ENCODE data around the gene KIF26B. TPM values are rescaled to one million over a fixed set of nuclear protein-coding genes. Genes with fewer than 3 reads are reported as not detected.

Gene KIF26B
- total RNA-seq, 1 donor from 2014 or later, result 3.4 TPM

DNA sequence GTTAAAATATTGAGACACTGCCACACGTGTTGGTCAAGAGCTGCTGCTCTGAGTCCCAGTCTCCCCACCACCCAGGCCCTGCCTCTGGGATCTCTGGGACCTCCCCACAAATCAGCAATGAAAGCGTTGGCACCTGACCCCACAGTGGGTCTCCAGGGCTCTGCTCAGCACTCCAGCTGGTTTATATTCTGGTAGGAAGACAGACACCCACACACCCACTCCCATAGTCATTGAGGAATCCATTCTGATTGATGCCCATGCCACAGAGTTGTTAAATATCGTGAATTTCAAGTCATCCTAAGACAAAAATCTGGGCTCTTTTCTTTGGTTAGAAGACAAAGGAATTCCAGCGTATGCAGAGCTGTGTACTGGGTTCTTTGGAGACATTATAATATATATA, 91.6 kb downstream of the KIF26B start:
- TF ChIP-seq, protein P1, sequence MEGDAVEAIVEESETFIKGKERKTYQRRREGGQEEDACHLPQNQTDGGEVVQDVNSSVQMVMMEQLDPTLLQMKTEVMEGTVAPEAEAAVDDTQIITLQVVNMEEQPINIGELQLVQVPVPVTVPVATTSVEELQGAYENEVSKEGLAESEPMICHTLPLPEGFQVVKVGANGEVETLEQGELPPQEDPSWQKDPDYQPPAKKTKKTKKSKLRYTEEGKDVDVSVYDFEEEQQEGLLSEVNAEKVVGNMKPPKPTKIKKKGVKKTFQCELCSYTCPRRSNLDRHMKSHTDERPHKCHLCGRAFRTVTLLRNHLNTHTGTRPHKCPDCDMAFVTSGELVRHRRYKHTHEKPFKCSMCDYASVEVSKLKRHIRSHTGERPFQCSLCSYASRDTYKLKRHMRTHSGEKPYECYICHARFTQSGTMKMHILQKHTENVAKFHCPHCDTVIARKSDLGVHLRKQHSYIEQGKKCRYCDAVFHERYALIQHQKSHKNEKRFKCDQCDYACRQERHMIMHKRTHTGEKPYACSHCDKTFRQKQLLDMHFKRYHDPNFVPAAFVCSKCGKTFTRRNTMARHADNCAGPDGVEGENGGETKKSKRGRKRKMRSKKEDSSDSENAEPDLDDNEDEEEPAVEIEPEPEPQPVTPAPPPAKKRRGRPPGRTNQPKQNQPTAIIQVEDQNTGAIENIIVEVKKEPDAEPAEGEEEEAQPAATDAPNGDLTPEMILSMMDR (IDR thresholded peaks at IDR 0.05), result no peak
- DNase-seq, result no peak
- intact Hi-C loops (cut with DNase I), result no loop called here

DNA sequence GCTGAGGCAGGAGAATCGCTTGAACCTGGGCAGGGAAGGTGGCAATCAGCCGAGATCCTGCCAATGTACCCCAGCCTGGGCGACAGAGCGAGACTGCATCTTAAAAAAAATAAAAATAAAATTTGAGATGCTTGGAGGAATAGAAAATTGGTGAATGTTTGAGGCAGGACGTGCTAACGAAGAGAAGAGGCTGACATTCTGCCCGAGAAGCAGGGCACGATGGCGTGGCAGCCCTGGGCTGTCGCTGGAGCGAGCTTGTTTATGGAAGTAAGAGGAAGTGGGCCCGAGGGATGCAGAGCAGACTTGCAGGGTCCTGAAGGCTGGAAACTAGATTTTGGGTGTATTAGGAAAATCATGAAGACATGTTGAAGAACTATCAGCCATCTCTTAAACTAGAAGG, 92.6 kb downstream of the KIF26B start:
- ATAC-seq, result no peak
- intact Hi-C loops (cut with DNase I), result no loop called here
- H3K36me3 ChIP-seq, result no peaks in the 10 kb centered on the region

More for the DNA sequence above, 91.6 kb downstream of the KIF26B start:
- no peaks in the 10 kb centered on the region for H3K9me3 ChIP-seq
- no peak overlapping the region for H3K4me3 ChIP-seq
- ATAC-seq, result no peak
- no peaks in the 10 kb centered on the region for H3K4me1 ChIP-seq
- no peak overlapping the region for H3K27ac ChIP-seq
- no peaks in the 10 kb centered on the region for H3K36me3 ChIP-seq
- no peaks in the 10 kb centered on the region for H3K27me3 ChIP-seq

DNA sequence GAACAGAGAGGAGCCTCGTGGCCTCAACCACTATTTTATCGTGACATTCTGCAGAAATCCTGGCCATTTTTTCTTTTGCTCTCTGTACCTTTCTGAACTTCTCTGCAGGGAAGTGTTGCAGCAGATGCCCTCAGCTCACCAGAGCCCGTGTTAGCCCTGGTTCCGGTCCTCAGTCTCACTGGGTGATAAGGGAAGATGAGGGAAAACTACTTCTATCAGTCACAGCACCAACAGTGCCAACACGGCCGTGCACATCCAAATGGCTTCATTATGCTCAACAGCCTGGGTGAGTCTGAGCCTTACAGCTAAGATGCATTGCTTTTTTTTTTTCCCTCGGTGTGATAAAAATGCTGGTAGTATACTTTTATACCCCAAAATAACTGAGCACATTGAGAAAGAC, 93.0 kb downstream of the KIF26B start:
- DNase-seq, result no peak
- no peak for ATAC-seq
- Histone ChIP-seq H3K36me3 (no peaks in the 10 kb centered on the region), H3K27ac (no peak overlapping the region), H3K27me3 (no peaks in the 10 kb centered on the region), H3K9me3 (no peaks in the 10 kb centered on the region), H3K4me1 (no peaks in the 10 kb centered on the region), H3K4me3 (no peak overlapping the region)
- TF ChIP-seq, protein P1 (IDR thresholded peaks at IDR 0.05), result no peak
- intact Hi-C loops (cut with DNase I), result no loop called here

More for the DNA sequence above, 92.6 kb downstream of the KIF26B start:
- DNase-seq, result no peak
- TF ChIP-seq, protein P1 (IDR thresholded peaks at IDR 0.05), result no peak
- H3K9me3 ChIP-seq, result no peaks in the 10 kb centered on the region
- H3K27ac ChIP-seq, result no peak overlapping the region
- H3K4me1 ChIP-seq, result no peaks in the 10 kb centered on the region
- no peak overlapping the region for H3K4me3 ChIP-seq
- no peaks in the 10 kb centered on the region for H3K27me3 ChIP-seq

DNA sequence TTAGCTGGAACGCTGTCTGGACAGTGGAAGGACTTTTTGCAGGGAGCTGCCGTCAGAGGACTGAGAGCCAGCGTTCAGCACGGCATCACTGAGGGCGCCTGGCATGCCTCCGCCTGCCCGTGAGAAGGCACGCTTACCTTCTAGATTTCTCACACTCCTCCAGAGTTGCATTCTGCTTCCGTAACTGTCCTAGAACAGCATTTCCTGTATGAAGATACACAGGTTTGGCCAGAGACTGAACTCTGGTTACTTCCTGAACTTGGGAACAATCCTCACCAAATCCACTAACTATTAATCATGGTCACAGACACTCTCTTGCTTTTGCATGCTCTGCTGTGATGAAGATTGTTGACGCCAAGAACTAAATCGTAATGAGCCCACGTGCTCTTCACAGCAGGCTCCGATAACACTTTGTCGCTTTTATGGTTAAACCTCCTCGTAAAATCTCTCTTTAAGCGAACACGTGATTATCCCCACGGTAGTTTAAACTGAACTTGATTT, 93.5 kb downstream of the KIF26B start:
- Histone ChIP-seq H3K27me3 (no peaks in the 10 kb centered on the region), H3K4me3 (no peak overlapping the region), H3K4me1 (no peaks in the 10 kb centered on the region), H3K36me3 (no peaks in the 10 kb centered on the region), H3K9me3 (no peaks in the 10 kb centered on the region), H3K27ac (no peak overlapping the region)
- TF ChIP-seq, protein P1 (IDR thresholded peaks at IDR 0.05), result no peak
- no peak for ATAC-seq
- intact Hi-C loops (cut with DNase I), result no loop called here
- no peak for DNase-seq

DNA sequence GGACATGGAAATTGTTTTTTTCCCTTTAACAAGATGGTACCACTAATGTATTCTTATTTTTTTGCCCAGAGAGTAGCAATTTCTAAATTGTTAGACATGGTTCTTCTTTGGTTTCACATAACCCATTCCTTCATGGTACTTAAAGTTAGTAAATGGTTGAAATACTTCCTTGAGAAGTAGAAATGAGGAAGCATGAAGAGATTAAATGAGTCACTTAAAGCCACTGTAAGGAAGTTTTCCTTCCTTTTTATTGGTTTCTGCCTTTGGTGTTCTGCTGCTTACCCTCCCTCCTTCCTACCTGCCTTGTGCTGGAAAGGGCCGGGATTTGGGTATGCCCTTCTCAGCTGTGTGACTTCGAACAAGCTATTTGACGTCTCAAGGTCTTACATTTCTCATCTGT, 101.0 kb downstream of the KIF26B start:
- TF ChIP-seq, protein P1 (IDR thresholded peaks at IDR 0.05), result no peak

DNA sequence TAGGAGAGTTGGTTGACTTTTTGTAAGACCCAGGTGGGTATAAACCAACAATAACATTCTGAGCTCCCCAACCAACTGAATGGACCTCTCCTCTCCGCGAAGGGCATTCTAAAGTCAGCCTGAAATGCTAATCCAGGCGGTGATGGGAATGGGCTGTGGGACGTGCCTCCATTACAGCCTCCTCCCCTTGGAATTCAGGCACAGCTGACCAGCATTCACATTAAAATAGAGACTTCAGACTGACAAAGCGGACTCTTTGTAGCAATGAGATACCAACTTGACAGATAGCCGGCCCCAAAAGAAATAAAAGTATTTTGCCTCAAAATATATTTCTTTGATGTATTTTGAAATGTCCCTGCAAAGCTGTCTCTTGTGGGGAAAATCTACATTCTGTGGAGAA, 101.7 kb downstream of the KIF26B start:
- ATAC-seq (no peak), DNase-seq (no peak)
- no peak overlapping the region for H3K4me3 ChIP-seq
- no peaks in the 10 kb centered on the region for H3K27me3 ChIP-seq
- H3K9me3 ChIP-seq, result no peaks in the 10 kb centered on the region
- TF ChIP-seq, protein P1 (IDR thresholded peaks at IDR 0.05), result no peak
- H3K27ac ChIP-seq, result no peak overlapping the region
- intact Hi-C loops (cut with DNase I), result no loop called here
- H3K4me1 ChIP-seq, result no peaks in the 10 kb centered on the region
- no peaks in the 10 kb centered on the region for H3K36me3 ChIP-seq

More for the DNA sequence above, 101.0 kb downstream of the KIF26B start:
- H3K27ac ChIP-seq, result no peak overlapping the region
- ATAC-seq, result peak; percentile 21
- H3K4me3 ChIP-seq, result no peak overlapping the region
- H3K4me1 ChIP-seq, result no peaks in the 10 kb centered on the region
- no peak for DNase-seq
- H3K9me3 ChIP-seq, result no peaks in the 10 kb centered on the region
- no peaks in the 10 kb centered on the region for H3K27me3 ChIP-seq
- H3K36me3 ChIP-seq, result no peaks in the 10 kb centered on the region
- intact Hi-C loops (cut with DNase I), result no loop called here

Data from upper lobe of right lung (tissue), 1 donor.